Stimulated activated naive B cell treated with anti-CD40 and anti-IgM and Interleukin-4, amounts not matched to agents 10 μg/mL and 1 μg/mL and 100 μg/mL, for 72 hours (primary cell): ENCODE results near the gene APEH.
A peak's percentile ranks its signal among the peaks of the same experiment; 100 is the strongest.
"Not testable (repeated sequence)": the region's sequence is repeated elsewhere in the genome, so short reads cannot be mapped to it uniquely, and the experiment has no call there.

Experiments used
- ATAC-seq, 2 donors: fragments of 150-1000 bp; cut with Tn5 transposase; replicated peaks; 2 replicates each; pipeline ENCODE4 v1.10.0; 2021; ENCODE audit warnings: moderate library complexity in 1 of 2
- DNase-seq: peaks from one replicate; pipeline ENCODE4 v3.0.0; 2021
- H3K27ac Mint-ChIP-seq: one replicate; pipeline ENCODE4 v1.8.0; 2022; ENCODE audit warnings: mild to moderate bottlenecking, mixed read lengths
- H3K27me3 Mint-ChIP-seq, 2 donors: one replicate each; pipeline ENCODE4 v1.8.0; 2022; ENCODE audit warnings: mixed read lengths in 2 of 2
- H3K36me3 Mint-ChIP-seq, 2 donors: one replicate each; pipeline ENCODE4 v1.8.0; 2022; ENCODE audit warnings: mixed read lengths in 2 of 2, mild to moderate bottlenecking in 1 of 2
- H3K4me1 Mint-ChIP-seq, 2 donors: one replicate each; pipeline ENCODE4 v1.8.0; 2022; ENCODE audit warnings: mixed read lengths in 2 of 2, mild to moderate bottlenecking in 1 of 2
- H3K4me3 Mint-ChIP-seq, 2 donors: one replicate each; pipeline ENCODE4 v1.8.0; 2022; ENCODE audit warnings: mild to moderate bottlenecking in 2 of 2, mixed read lengths in 2 of 2, moderate library complexity in 1 of 2
- H3K9me3 Mint-ChIP-seq, 2 donors: one replicate each; pipeline ENCODE4 v1.8.0; 2022; ENCODE audit warnings: mixed read lengths in 2 of 2, mild to moderate bottlenecking in 1 of 2

The APEH gene

GRCh38 chr3:49685846-49686245 lies 11.7 kb downstream of the APEH start:
- not testable (repeated sequence) for DNase-seq, H3K4me3 Mint-ChIP-seq, H3K27me3 Mint-ChIP-seq, H3K9me3 Mint-ChIP-seq, H3K27ac Mint-ChIP-seq
- Mint-ChIP-seq H3K36me3 (peaks cover 27% of the 10 kb centered on the region in 2 donors), H3K4me1 (peaks cover 22 to 55% of the 10 kb centered on the region in 2 donors)
- ATAC-seq, result peak in 1 of 2 donors; percentile 3

- ATAC-seq, result peak in 1 of 2 donors; percentile 20
- Mint-ChIP-seq H3K36me3 (peaks cover 26% of the 10 kb centered on the region in 2 donors), H3K4me3 (peak overlapping the region; percentile 73 to 76), H3K4me1 (peaks cover 24 to 55% of the 10 kb centered on the region in 2 donors)
- H3K9me3 Mint-ChIP-seq, DNase-seq, H3K27me3 Mint-ChIP-seq, H3K27ac Mint-ChIP-seq: not testable (repeated sequence)
Measured at GRCh38 chr3:49686346-49686745, 12.2 kb downstream of the APEH start.

- H3K36me3 Mint-ChIP-seq, result peaks cover 26% of the 10 kb centered on the region in 2 donors
- H3K27ac Mint-ChIP-seq, H3K27me3 Mint-ChIP-seq, H3K9me3 Mint-ChIP-seq: not testable (repeated sequence)
- H3K4me1 Mint-ChIP-seq, result peaks cover 24 to 59% of the 10 kb centered on the region in 2 donors
- H3K4me3 Mint-ChIP-seq, result peak overlapping the region; percentile 73 to 76
- DNase-seq (peak; percentile 47), ATAC-seq (peak; percentile 33 to 37)
Measured at GRCh38 chr3:49686769-49687423, 12.7 kb downstream of the APEH start.

GRCh38 chr3:49687424-49687795 lies 13.3 kb downstream of the APEH start:
- Mint-ChIP-seq H3K4me1 (peaks cover 24 to 59% of the 10 kb centered on the region in 2 donors), H3K36me3 (peaks cover 24 to 26% of the 10 kb centered on the region in 2 donors), H3K4me3 (peak overlapping the region in 1 of 2 donors; percentile 76)
- not testable (repeated sequence) for H3K9me3 Mint-ChIP-seq, DNase-seq, H3K27me3 Mint-ChIP-seq, H3K27ac Mint-ChIP-seq, ATAC-seq

- H3K36me3 Mint-ChIP-seq, result peaks cover 21% of the 10 kb centered on the region in 2 donors
- H3K4me3 Mint-ChIP-seq, result peak overlapping the region; percentile 98 to 99
- not testable (repeated sequence) for H3K27me3 Mint-ChIP-seq, H3K9me3 Mint-ChIP-seq, DNase-seq
- peak; percentile 2 to 5 for ATAC-seq
- peaks cover 26 to 59% of the 10 kb centered on the region in 2 donors for H3K4me1 Mint-ChIP-seq
- peak overlapping the region; percentile 93 for H3K27ac Mint-ChIP-seq
Measured at GRCh38 chr3:49688338-49689045, 14.3 kb downstream of the APEH start.

GRCh38 chr3:49689046-49689907 lies 15.1 kb downstream of the APEH start, which contains the start of the genes MST1 and RNF123:
TSS of gene MST1 (minus strand) at chr3:49689474. CDS start at chr3:49688691, 783 bp downstream.
TSS of gene RNF123 (plus strand) at chr3:49689557. CDS start at chr3:49691166, 1,609 bp downstream.
- Mint-ChIP-seq H3K27me3 (peaks cover 5% of the 10 kb centered on the region in 2 donors), H3K4me1 (peaks cover 27 to 59% of the 10 kb centered on the region in 2 donors), H3K4me3 (peak within 1 kb of the TSS; percentile 98 to 99), H3K36me3 (peaks cover 16% of the 10 kb centered on the region in 2 donors), H3K27ac (peak within 1 kb of the TSS; percentile 93), H3K9me3 (no peaks in the 10 kb centered on the region)
- DNase-seq (peak; percentile 90), ATAC-seq (peak; percentile 67 to 80)

GRCh38 chr3:49689908-49690624 lies 15.9 kb downstream of the APEH start:
- Mint-ChIP-seq H3K27ac (peak overlapping the region; percentile 93), H3K4me3 (peak overlapping the region; percentile 98 to 99), H3K4me1 (peaks cover 28 to 58% of the 10 kb centered on the region in 2 donors)
- DNase-seq, H3K9me3 Mint-ChIP-seq, H3K27me3 Mint-ChIP-seq, ATAC-seq, H3K36me3 Mint-ChIP-seq: not testable (repeated sequence)

GRCh38 chr3:49690856-49691255 lies 16.7 kb downstream of the APEH start:
- H3K27me3 Mint-ChIP-seq, H3K9me3 Mint-ChIP-seq, ATAC-seq, DNase-seq, H3K36me3 Mint-ChIP-seq: not testable (repeated sequence)
- H3K27ac Mint-ChIP-seq, result peak overlapping the region; percentile 25
- H3K4me1 Mint-ChIP-seq, result peaks cover 24 to 56% of the 10 kb centered on the region in 2 donors
- H3K4me3 Mint-ChIP-seq, result peak overlapping the region; percentile 19 to 98

GRCh38 chr3:49691481-49691880 lies 17.3 kb downstream of the APEH start:
- Mint-ChIP-seq H3K4me1 (peaks cover 24 to 50% of the 10 kb centered on the region in 2 donors), H3K27ac (peak overlapping the region; percentile 62)
- not testable (repeated sequence) for H3K4me3 Mint-ChIP-seq, DNase-seq, H3K36me3 Mint-ChIP-seq, ATAC-seq, H3K27me3 Mint-ChIP-seq, H3K9me3 Mint-ChIP-seq

GRCh38 chr3:49694409-49695070 lies 20.4 kb downstream of the APEH start:
- Mint-ChIP-seq H3K36me3 (peaks cover 15 to 28% of the 10 kb centered on the region in 2 donors), H3K4me1 (peaks cover 17 to 28% of the 10 kb centered on the region in 2 donors)
- not testable (repeated sequence) for ATAC-seq, H3K4me3 Mint-ChIP-seq, H3K9me3 Mint-ChIP-seq, H3K27me3 Mint-ChIP-seq, H3K27ac Mint-ChIP-seq, DNase-seq

- not testable (repeated sequence) for H3K9me3 Mint-ChIP-seq, H3K4me3 Mint-ChIP-seq, H3K27me3 Mint-ChIP-seq, H3K27ac Mint-ChIP-seq, ATAC-seq, DNase-seq
- H3K36me3 Mint-ChIP-seq, result peaks cover 15 to 34% of the 10 kb centered on the region in 2 donors
- peaks cover 9 to 19% of the 10 kb centered on the region in 2 donors for H3K4me1 Mint-ChIP-seq
Measured at GRCh38 chr3:49695350-49696015, 21.3 kb downstream of the APEH start.

- Mint-ChIP-seq H3K9me3 (no peaks in the 10 kb centered on the region), H3K4me3 (no peak overlapping the region), H3K27ac (no peak overlapping the region), H3K36me3 (peaks cover 27 to 58% of the 10 kb centered on the region in 2 donors), H3K4me1 (peaks cover 7 to 14% of the 10 kb centered on the region in 2 donors), H3K27me3 (no peaks in the 10 kb centered on the region)
- ATAC-seq (no peak), DNase-seq (no peak)
Measured at GRCh38 chr3:49699281-49699979, 25.3 kb downstream of the APEH start.
